Measurements from ENCODE around the gene SLC16A4. TPM values are rescaled to one million over a fixed set of nuclear protein-coding genes. Genes with fewer than 3 reads are reported as not detected.
A peak's percentile ranks its signal among the peaks of the same experiment; 100 is the strongest.
"Not testable (repeated sequence)": the region's sequence is repeated elsewhere in the genome, so short reads cannot be mapped to it uniquely, and the experiment has no call there.

SLC16A4 gene
- polyA plus RNA-seq, 1 donor = 47.1 TPM

- H3K9me3 ChIP-seq (ENCODE audit: control insufficient read depth, low read depth, low read length) = no peaks in the 10 kb centered on the region
- H3K27ac ChIP-seq (ENCODE audit: low read length) = no peak overlapping the region
- H3K4me3 ChIP-seq (ENCODE audit: low read length) = no peak overlapping the region
- H3K4me1 ChIP-seq (ENCODE audit: control insufficient read depth, insufficient read depth, low read length) = peaks cover 6% of the 10 kb centered on the region
- no peak for DNase-seq
- no peaks in the 10 kb centered on the region for H3K36me3 ChIP-seq (ENCODE audit: control insufficient read depth, insufficient read depth, low read length)
- no peaks in the 10 kb centered on the region for H3K27me3 ChIP-seq (ENCODE audit: control insufficient read depth, insufficient read depth, low read length)
- no CpG with 5 or more reads among the region's 7 CpGs for WGBS (ENCODE audit: insufficient coverage, low lambda C conversion rate)
Observed at GRCh38 chr1:110411173-110411735, 20.4 kb upstream of the SLC16A4 start.

DNA sequence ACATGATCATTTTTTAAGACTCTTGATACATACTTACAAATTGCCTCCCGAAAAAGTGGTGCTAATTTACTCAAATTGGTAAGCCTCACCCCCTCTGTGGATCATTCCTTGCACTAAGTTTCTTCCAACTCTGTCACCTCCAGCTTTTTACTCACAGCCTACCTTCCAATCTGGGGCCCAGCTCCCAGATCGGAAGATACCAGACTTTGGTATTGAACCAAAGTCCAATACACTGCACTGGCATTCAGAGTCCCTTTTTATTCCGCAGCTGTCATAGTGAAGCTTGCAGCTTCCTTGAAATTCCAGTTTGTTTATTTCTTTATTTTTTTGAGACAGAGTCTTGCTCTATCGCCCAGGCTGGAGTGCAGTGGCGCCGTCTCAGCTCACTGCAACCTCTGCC is 18.5 kb upstream of the SLC16A4 start:
- Histone ChIP-seq H3K4me3 (ENCODE audit: low read length) (no peak overlapping the region), H3K4me1 (ENCODE audit: control insufficient read depth, insufficient read depth, low read length) (peaks cover 6% of the 10 kb centered on the region), H3K36me3 (ENCODE audit: control insufficient read depth, insufficient read depth, low read length) (peaks cover 3% of the 10 kb centered on the region), H3K9me3 (ENCODE audit: control insufficient read depth, low read depth, low read length) (no peaks in the 10 kb centered on the region), H3K27ac (ENCODE audit: low read length) (peak overlapping the region; percentile 3), H3K27me3 (ENCODE audit: control insufficient read depth, insufficient read depth, low read length) (no peaks in the 10 kb centered on the region)
- 100% methylated on average over 1 of the region's 6 CpGs for WGBS (ENCODE audit: insufficient coverage, low lambda C conversion rate)
- peak; percentile 43 to 72 for DNase-seq

DNA sequence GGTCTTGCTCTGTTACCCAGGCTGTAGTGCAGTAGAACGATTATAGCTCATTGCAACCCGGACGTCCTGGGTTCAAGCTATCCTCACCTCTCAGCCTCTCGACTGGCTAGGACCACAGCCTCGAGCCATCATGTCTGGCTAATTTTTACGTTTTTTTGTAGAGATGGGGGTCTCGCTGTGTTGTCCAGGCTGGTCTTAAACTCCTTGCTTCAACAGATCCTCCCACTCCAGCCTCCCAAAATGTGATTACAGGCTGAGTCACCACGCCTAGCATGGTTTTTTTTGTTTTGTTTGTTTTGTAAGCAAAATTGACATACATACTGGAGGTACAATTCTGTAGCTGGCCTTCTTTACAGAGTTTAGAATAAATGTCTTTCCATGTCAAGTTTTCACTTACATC is 17.7 kb upstream of the SLC16A4 start:
- DNase-seq = no peak
- Histone ChIP-seq H3K4me3 (ENCODE audit: low read length) (no peak overlapping the region), H3K4me1 (ENCODE audit: control insufficient read depth, insufficient read depth, low read length) (peaks cover 6% of the 10 kb centered on the region), H3K27me3 (ENCODE audit: control insufficient read depth, insufficient read depth, low read length) (no peaks in the 10 kb centered on the region), H3K27ac (ENCODE audit: low read length) (peak overlapping the region; percentile 3), H3K9me3 (ENCODE audit: control insufficient read depth, low read depth, low read length) (no peaks in the 10 kb centered on the region), H3K36me3 (ENCODE audit: control insufficient read depth, insufficient read depth, low read length) (peaks cover 10% of the 10 kb centered on the region)
- 100% methylated on average over 1 of the region's 8 CpGs for WGBS (ENCODE audit: insufficient coverage, low lambda C conversion rate)

DNA sequence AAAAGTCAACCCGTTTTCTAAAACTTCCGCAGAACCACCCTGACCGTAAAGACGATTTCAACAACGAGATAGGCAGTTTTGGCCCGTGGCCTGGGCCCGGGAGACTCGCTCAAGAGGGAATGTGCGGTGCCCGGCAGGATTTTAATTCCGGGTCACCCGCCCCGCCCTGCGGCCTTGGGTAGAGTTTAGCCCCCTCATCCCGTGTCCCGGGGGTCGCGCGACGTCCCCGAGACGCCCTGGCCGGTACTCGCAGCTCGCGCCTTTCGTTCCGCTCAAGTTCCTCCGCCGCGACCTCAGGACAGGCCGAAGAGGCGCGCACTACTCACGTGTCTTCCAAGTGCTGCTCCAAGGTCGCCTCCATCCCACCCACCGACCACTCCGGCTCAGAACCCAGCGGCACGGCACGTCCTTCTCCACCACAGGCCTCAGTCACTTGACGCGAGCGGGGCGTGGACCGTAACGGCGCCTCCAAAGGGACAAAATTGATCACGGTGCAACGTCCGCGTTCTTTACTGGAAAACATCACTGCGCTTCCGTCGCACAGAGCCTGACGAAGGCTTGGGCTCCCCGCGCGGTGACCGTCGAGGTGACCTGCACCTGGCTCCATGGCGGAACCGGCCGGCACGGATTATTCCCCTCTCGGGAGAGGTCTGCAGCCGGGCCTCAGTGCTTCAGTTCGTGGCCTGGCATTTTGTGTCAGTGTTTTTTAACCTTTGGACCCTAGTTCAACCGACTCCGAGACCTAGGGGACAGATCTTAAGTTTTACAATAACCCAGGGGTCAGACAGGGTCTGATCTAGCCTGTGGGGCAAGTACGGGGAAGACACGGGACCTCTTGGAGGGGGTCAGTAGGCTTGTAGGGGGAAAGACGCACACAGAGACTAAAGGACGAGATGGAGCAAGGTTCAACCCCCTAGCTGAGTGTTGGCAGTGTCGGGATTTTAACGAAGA is 16.7 kb upstream of the SLC16A4 start, which contains the start of gene LAMTOR5:
LAMTOR5 (minus strand) TSS at position 435 of the 951 bp plus-strand sequence; CDS start at position 361, 74 bp downstream.
- DNase-seq = peak; percentile 92 to 97
- WGBS (ENCODE audit: insufficient coverage, low lambda C conversion rate) = no CpG with 5 or more reads among the region's 76 CpGs
- H3K9me3 ChIP-seq (ENCODE audit: control insufficient read depth, low read depth, low read length) = no peaks in the 10 kb centered on the region

GRCh38 chr1:110406407-110406806 is 15.6 kb upstream of the SLC16A4 start:
- not testable (repeated sequence) for DNase-seq; H3K27me3 ChIP-seq (ENCODE audit: control insufficient read depth, insufficient read depth, low read length); H3K4me1 ChIP-seq (ENCODE audit: control insufficient read depth, insufficient read depth, low read length); H3K9me3 ChIP-seq (ENCODE audit: control insufficient read depth, low read depth, low read length)
- Histone ChIP-seq H3K36me3 (ENCODE audit: control insufficient read depth, insufficient read depth, low read length) (peaks cover 30% of the 10 kb centered on the region), H3K27ac (ENCODE audit: low read length) (peak overlapping the region; percentile 86), H3K4me3 (ENCODE audit: low read length) (peak overlapping the region; percentile 91)
- no CpG with 5 or more reads among the region's 15 CpGs for WGBS (ENCODE audit: insufficient coverage, low lambda C conversion rate)

More for the DNA sequence above, 16.7 kb upstream of the SLC16A4 start, which contains the start of gene LAMTOR5:
- Histone ChIP-seq H3K4me3 (ENCODE audit: low read length) (peak within 1 kb of the TSS; percentile 91), H3K36me3 (ENCODE audit: control insufficient read depth, insufficient read depth, low read length) (peaks cover 19% of the 10 kb centered on the region), H3K4me1 (ENCODE audit: control insufficient read depth, insufficient read depth, low read length) (peaks cover 6% of the 10 kb centered on the region), H3K27ac (ENCODE audit: low read length) (peak within 1 kb of the TSS; percentile 86), H3K27me3 (ENCODE audit: control insufficient read depth, insufficient read depth, low read length) (no peaks in the 10 kb centered on the region)

- Histone ChIP-seq H3K4me3 (ENCODE audit: low read length) (no peak overlapping the region), H3K36me3 (ENCODE audit: control insufficient read depth, insufficient read depth, low read length) (peaks cover 42% of the 10 kb centered on the region), H3K27ac (ENCODE audit: low read length) (no peak overlapping the region), H3K27me3 (ENCODE audit: control insufficient read depth, insufficient read depth, low read length) (no peaks in the 10 kb centered on the region), H3K9me3 (ENCODE audit: control insufficient read depth, low read depth, low read length) (no peaks in the 10 kb centered on the region), H3K4me1 (ENCODE audit: control insufficient read depth, insufficient read depth, low read length) (peaks cover 6% of the 10 kb centered on the region)
- DNase-seq = no peak
- WGBS (ENCODE audit: insufficient coverage, low lambda C conversion rate) = no CpG with 5 or more reads among the region's 4 CpGs
Observed at GRCh38 chr1:110404401-110404800, 13.6 kb upstream of the SLC16A4 start.

GRCh38 chr1:110403805-110404204 is 13.0 kb upstream of the SLC16A4 start:
- Histone ChIP-seq H3K27ac (ENCODE audit: low read length) (no peak overlapping the region), H3K36me3 (ENCODE audit: control insufficient read depth, insufficient read depth, low read length) (peaks cover 43% of the 10 kb centered on the region), H3K9me3 (ENCODE audit: control insufficient read depth, low read depth, low read length) (no peaks in the 10 kb centered on the region), H3K27me3 (ENCODE audit: control insufficient read depth, insufficient read depth, low read length) (no peaks in the 10 kb centered on the region), H3K4me1 (ENCODE audit: control insufficient read depth, insufficient read depth, low read length) (peaks cover 6% of the 10 kb centered on the region), H3K4me3 (ENCODE audit: low read length) (no peak overlapping the region)
- 100% methylated on average over 1 of the region's 5 CpGs for WGBS (ENCODE audit: insufficient coverage, low lambda C conversion rate)
- no peak for DNase-seq

- not testable (repeated sequence) for H3K27me3 ChIP-seq (ENCODE audit: control insufficient read depth, insufficient read depth, low read length); DNase-seq; H3K4me3 ChIP-seq (ENCODE audit: low read length); H3K27ac ChIP-seq (ENCODE audit: low read length); H3K9me3 ChIP-seq (ENCODE audit: control insufficient read depth, low read depth, low read length)
- H3K4me1 ChIP-seq (ENCODE audit: control insufficient read depth, insufficient read depth, low read length) = peaks cover 24% of the 10 kb centered on the region
- no CpG with 5 or more reads among the region's 48 CpGs for WGBS (ENCODE audit: insufficient coverage, low lambda C conversion rate)
- H3K36me3 ChIP-seq (ENCODE audit: control insufficient read depth, insufficient read depth, low read length) = peaks cover 13% of the 10 kb centered on the region
Observed at GRCh38 chr1:110396259-110396958, 5.6 kb upstream of the SLC16A4 start.

DNA sequence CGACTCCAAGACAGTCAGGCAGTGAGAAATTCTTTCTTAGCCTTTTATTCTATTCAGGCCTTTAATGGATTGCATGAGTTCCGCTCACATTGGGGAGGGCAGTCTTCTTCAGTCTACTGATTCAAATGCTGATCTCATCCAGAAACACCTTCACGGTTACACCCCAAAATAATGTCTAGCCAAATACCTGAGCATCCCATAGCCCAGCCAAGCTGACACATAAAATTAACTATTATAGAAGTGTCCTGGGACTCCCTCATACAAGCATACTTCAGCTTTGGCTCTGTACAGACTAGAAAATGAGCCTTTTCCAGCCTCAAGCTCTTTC is 3.6 kb upstream of the SLC16A4 start:
- DNase-seq = no peak
- H3K9me3 ChIP-seq (ENCODE audit: control insufficient read depth, low read depth, low read length) = peaks cover 2% of the 10 kb centered on the region
- no peak overlapping the region for H3K4me3 ChIP-seq (ENCODE audit: low read length)
- H3K27me3 ChIP-seq (ENCODE audit: control insufficient read depth, insufficient read depth, low read length) = no peaks in the 10 kb centered on the region
- no CpG with 5 or more reads among the region's 3 CpGs for WGBS (ENCODE audit: insufficient coverage, low lambda C conversion rate)
- H3K36me3 ChIP-seq (ENCODE audit: control insufficient read depth, insufficient read depth, low read length) = peaks cover 1% of the 10 kb centered on the region
- peak overlapping the region; percentile 88 for H3K27ac ChIP-seq (ENCODE audit: low read length)
- peaks cover 32% of the 10 kb centered on the region for H3K4me1 ChIP-seq (ENCODE audit: control insufficient read depth, insufficient read depth, low read length)
